WTC11 (cell line): Measurements from ENCODE around the gene EIF3M.

ENCODE experiments used
- ATF1 ChIP-seq: sonication (generic); formaldehyde crosslinking; IDR thresholded peaks from 2 replicates; pipeline ENCODE4 v1.8.1; 2023; ENCODE audit warnings: mild to moderate bottlenecking, moderate library complexity, missing genetic modification reagents
- ATF3 ChIP-seq: sonication (generic); formaldehyde crosslinking; conservative IDR thresholded peaks from 2 replicates; pipeline ENCODE4 v1.8.1; 2022; ENCODE audit warnings: mild to moderate bottlenecking, missing genetic modification reagents
- FOXK1 ChIP-seq: sonication (generic); formaldehyde crosslinking; IDR thresholded peaks from 2 replicates; pipeline ENCODE4 v1.8.0; 2022; ENCODE audit warnings: mild to moderate bottlenecking, moderate library complexity, missing genetic modification reagents
- ZNF512 ChIP-seq: sonication (generic); formaldehyde crosslinking; IDR thresholded peaks from 2 replicates; pipeline ENCODE4 v1.8.1; 2022; ENCODE audit warnings: missing genetic modification reagents, borderline replicate concordance
- TF ChIP-seq, protein P1 (sequence below): fragments of 200-600 bp; IDR thresholded peaks from 2 replicates; pipeline ENCODE4 v1.8.0; 2022; ENCODE audit warnings: antibody characterized with exemption
- TF ChIP-seq, protein P2 (sequence below): sonication (generic); formaldehyde crosslinking; IDR thresholded peaks from 2 replicates; pipeline ENCODE4 v1.8.1; 2023; ENCODE audit warnings: mild to moderate bottlenecking, missing genetic modification reagents, borderline replicate concordance

- TF ChIP-seq, protein P1, sequence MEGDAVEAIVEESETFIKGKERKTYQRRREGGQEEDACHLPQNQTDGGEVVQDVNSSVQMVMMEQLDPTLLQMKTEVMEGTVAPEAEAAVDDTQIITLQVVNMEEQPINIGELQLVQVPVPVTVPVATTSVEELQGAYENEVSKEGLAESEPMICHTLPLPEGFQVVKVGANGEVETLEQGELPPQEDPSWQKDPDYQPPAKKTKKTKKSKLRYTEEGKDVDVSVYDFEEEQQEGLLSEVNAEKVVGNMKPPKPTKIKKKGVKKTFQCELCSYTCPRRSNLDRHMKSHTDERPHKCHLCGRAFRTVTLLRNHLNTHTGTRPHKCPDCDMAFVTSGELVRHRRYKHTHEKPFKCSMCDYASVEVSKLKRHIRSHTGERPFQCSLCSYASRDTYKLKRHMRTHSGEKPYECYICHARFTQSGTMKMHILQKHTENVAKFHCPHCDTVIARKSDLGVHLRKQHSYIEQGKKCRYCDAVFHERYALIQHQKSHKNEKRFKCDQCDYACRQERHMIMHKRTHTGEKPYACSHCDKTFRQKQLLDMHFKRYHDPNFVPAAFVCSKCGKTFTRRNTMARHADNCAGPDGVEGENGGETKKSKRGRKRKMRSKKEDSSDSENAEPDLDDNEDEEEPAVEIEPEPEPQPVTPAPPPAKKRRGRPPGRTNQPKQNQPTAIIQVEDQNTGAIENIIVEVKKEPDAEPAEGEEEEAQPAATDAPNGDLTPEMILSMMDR: no peak
- TF ChIP-seq ZNF512 (CRISPR knock-in tag): no peak
- TF ChIP-seq ATF1 (CRISPR knock-in tag): no peak
- TF ChIP-seq, protein P2, sequence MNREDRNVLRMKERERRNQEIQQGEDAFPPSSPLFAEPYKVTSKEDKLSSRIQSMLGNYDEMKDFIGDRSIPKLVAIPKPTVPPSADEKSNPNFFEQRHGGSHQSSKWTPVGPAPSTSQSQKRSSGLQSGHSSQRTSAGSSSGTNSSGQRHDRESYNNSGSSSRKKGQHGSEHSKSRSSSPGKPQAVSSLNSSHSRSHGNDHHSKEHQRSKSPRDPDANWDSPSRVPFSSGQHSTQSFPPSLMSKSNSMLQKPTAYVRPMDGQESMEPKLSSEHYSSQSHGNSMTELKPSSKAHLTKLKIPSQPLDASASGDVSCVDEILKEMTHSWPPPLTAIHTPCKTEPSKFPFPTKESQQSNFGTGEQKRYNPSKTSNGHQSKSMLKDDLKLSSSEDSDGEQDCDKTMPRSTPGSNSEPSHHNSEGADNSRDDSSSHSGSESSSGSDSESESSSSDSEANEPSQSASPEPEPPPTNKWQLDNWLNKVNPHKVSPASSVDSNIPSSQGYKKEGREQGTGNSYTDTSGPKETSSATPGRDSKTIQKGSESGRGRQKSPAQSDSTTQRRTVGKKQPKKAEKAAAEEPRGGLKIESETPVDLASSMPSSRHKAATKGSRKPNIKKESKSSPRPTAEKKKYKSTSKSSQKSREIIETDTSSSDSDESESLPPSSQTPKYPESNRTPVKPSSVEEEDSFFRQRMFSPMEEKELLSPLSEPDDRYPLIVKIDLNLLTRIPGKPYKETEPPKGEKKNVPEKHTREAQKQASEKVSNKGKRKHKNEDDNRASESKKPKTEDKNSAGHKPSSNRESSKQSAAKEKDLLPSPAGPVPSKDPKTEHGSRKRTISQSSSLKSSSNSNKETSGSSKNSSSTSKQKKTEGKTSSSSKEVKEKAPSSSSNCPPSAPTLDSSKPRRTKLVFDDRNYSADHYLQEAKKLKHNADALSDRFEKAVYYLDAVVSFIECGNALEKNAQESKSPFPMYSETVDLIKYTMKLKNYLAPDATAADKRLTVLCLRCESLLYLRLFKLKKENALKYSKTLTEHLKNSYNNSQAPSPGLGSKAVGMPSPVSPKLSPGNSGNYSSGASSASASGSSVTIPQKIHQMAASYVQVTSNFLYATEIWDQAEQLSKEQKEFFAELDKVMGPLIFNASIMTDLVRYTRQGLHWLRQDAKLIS (CRISPR knock-in tag): no peak
- TF ChIP-seq ATF3: no peak
- no peak for TF ChIP-seq FOXK1
Observed at GRCh38 chr11:32586576-32587190, 3.1 kb downstream of the EIF3M start.
